BLaER1 treated with 17β-estradiol and CSF1 and Interleukin-3, amounts not matched to agents 10 nM and 100 nM (cell line): ENCODE data around the gene HNRNPL.

ENCODE experiments used
- H3K27ac ChIP-seq, 11 experiments: shearing (Covaris generic); formaldehyde crosslinking; 2 replicates each; pipeline ENCODE4 v1.8.1; 2022
- H3K27me3 ChIP-seq, 11 experiments: shearing (Covaris generic); formaldehyde crosslinking; 2 replicates each; pipeline ENCODE4 v1.8.1; 2022
- H3K36me3 ChIP-seq, 11 experiments: shearing (Covaris generic); formaldehyde crosslinking; 2 replicates each; pipeline ENCODE4 v1.8.1; 2022
- H3K4me1 ChIP-seq, 10 experiments: shearing (Covaris generic); formaldehyde crosslinking; 2 replicates each; pipeline ENCODE4 v1.8.1; 2022
- H3K4me2 ChIP-seq, 11 experiments: shearing (Covaris generic); formaldehyde crosslinking; 2 replicates each; pipeline ENCODE4 v1.8.1; 2022
- H3K4me3 ChIP-seq, 10 experiments: shearing (Covaris generic); formaldehyde crosslinking; 2 replicates each; pipeline ENCODE4 v1.8.1; 2022
- H3K9ac ChIP-seq, 11 experiments: shearing (Covaris generic); formaldehyde crosslinking; 2 replicates each; pipeline ENCODE4 v1.8.1; 2022
- H3K9me3 ChIP-seq, 11 experiments: shearing (Covaris generic); formaldehyde crosslinking; replicated peaks in 1 of 11; 2 replicates each; pipeline ENCODE4 v1.8.1; 2022
- H4K20me1 ChIP-seq, 11 experiments: shearing (Covaris generic); formaldehyde crosslinking; 2 replicates each; pipeline ENCODE4 v1.8.1; 2022
- Cebpa-rat ChIP-seq, 11 experiments: shearing (Covaris generic); IDR thresholded peaks; 2 replicates each; pipeline ENCODE4 v1.8.1; 2022

The HNRNPL gene

DNA sequence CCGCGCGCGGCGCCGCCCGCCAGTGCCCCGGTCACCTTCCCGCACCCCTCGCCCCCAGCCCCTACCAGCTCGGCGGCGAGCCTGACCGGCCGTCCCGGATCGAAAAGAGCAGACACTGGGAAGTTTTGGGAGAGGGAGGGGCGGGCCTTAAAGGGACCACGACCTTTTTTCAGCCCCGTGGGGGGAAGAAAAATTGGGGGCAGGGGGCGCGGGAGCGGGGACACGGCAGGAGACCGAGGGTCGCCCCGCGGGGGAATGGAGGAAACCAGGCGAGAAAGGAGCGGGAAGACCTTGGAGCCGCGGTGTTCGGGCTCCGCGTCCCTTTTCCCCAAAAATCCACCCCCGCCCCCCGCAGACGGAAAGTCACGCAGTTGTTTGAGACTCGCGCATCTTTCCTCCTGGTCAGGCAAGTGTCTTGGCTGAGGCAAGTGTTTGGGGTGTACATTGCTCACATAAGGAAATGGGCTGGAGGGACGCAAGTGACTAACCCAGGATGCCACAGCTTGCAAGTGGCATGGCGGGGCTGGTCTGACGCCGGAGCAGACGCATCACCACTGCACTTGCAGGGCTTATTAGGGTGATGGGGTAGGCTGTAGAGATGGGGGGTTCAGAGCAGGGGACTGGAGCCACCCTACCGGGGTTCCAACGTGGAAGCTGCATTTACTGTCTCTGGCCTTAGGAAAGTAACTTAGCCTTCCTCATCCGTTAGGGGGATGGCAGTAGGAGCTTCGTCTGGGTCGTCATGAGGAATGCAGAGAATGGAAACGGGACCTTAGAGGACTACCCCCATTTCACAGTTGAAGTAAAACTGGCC, 2.7 kb upstream of the HNRNPL start:
- Histone ChIP-seq H4K20me1 (peaks cover 17 to 18% (median 18%) of the 10 kb centered on the region in 11 experiments), H3K36me3 (peaks cover 14 to 17% (median 15%) of the 10 kb centered on the region in 11 experiments), H3K4me1 (peaks cover 45 to 55% (median 49%) of the 10 kb centered on the region in 10 experiments), H3K4me3 (peak overlapping the region; percentile 72 to 89 (median 80)), H3K4me2 (peak overlapping the region; percentile 76 to 99 (median 91)), H3K9me3 (peaks cover 0 to 10% (median 8%) of the 10 kb centered on the region in 11 experiments; a peak in 13 of 22 replicates), H3K27me3 (no peaks in the 10 kb centered on the region), H3K27ac (peak overlapping the region; percentile 86 to 99 (median 94)), H3K9ac (peak overlapping the region; percentile 89 to 99 (median 93))
- no peak for TF ChIP-seq Cebpa-rat (IDR thresholded peaks at IDR 0.05)

DNA sequence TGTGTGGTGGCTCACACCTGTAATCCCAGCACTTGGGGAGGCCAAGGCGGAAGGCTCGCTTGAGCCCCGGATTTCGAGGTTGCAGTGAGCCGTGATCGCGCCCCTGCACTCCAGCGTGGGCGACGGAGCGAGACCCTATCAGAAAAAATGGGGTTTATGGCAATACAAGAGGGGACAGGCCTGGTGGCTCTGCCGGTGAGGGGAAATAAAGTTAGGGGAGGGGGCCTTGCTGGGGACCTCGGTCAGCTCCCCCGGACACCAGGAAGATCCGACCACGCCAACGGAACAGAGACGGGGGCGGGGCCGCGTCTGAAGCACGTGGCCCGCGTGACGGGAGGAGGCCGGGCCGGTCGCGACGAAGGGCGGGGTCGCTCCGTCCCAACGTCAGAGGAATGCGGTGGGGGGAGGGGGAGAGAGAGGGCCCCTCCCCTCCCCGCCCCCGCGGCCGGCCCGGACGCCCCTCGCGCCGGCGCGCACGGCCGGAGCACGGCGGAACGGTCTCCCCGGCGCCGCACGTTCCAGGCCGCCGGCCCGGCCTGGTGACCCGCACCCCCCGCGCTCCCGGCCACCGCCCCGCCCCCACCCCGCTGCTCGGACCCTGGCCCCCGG, 1.9 kb upstream of the HNRNPL start:
- H3K27me3 ChIP-seq = no peaks in the 10 kb centered on the region
- peak overlapping the region; percentile 89 to 99 (median 93) for H3K9ac ChIP-seq
- peak overlapping the region; percentile 91 to 100 (median 99) for H3K4me2 ChIP-seq
- H3K4me3 ChIP-seq = peak overlapping the region; percentile 72 to 89 (median 80)
- H3K4me1 ChIP-seq = peaks cover 45 to 55% (median 49%) of the 10 kb centered on the region in 10 experiments
- peaks cover 21 to 24% (median 22%) of the 10 kb centered on the region in 11 experiments for H3K36me3 ChIP-seq
- peaks cover 24 to 25% (median 25%) of the 10 kb centered on the region in 11 experiments for H4K20me1 ChIP-seq
- peaks cover 0 to 10% (median 8%) of the 10 kb centered on the region in 11 experiments; a peak in 13 of 22 replicates for H3K9me3 ChIP-seq
- H3K27ac ChIP-seq = peak overlapping the region; percentile 86 to 99 (median 94)
- TF ChIP-seq Cebpa-rat (IDR thresholded peaks at IDR 0.05) = no peak

DNA sequence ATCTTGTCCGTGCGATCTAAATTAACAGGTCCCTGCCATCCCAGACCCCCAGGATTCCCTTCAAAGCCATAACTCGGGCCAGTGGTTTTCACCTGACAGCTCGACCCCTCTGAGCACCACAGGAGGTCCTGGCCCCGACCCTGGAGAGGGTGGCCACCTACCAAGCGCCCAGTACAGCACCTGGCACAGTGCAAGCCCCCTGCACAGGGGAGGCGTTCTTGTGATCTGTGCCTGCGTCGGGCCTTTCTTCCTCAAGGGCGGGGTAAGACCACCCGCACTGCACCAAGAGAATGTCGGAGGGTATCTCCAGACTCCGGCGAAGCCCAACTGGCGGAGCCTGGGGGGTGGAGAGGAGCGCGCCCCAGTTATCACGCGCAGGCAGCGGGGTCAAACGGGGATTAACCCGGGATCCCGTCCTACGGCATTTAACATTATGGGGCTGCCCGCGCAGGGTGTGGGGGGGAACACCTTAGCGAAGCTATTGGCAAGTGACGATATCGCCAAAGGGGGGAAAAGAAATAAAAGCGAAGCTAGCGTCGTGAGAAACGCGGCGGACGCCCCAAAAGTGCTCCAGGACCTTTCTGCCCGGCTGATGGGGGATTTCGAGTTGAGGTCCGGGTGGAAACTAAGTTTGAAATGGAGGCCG, 1.3 kb upstream of the HNRNPL start:
- TF ChIP-seq Cebpa-rat (IDR thresholded peaks at IDR 0.05) = no peak
- H3K27ac ChIP-seq = peak overlapping the region; percentile 86 to 99 (median 94)

DNA sequence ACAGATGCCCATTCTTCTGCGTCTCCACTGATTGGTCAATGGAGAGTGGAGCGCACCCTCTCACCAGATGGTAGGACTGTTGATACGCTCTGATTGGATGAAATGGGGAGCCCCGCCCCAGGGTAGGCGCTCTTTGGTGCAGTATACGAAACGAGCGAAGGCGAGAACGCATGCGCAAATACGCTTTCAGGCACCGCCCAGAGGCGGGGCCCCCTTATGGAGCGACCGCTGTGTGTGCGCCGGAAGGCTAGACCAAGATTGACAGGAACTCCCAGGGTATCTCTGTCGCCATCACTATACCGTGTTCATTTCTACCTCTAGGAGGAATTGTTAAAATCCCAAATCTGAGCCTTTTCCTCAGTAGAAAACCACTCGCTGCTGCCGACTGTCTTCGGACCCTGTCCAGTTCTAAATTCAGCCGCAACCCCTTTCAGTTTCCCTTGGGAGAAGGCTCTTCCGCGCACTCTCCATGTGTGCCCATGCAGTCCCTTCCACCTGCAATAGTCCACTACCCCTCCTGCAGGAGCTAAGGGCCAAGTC, 720 bp upstream of the HNRNPL start:
- TF ChIP-seq Cebpa-rat (IDR thresholded peaks at IDR 0.05) = no peak
- peak overlapping the region; percentile 72 to 89 (median 80) for H3K4me3 ChIP-seq
- peak overlapping the region; percentile 86 to 100 (median 94) for H3K27ac ChIP-seq
- peaks cover 36 to 37% (median 37%) of the 10 kb centered on the region in 11 experiments for H4K20me1 ChIP-seq
- H3K9me3 ChIP-seq = no peaks in the 10 kb centered on the region; a peak in 1 of 22 replicates
- H3K4me2 ChIP-seq = peak overlapping the region; percentile 91 to 100 (median 99)
- H3K9ac ChIP-seq = peak overlapping the region; percentile 89 to 99 (median 93)
- peaks cover 50 to 59% (median 54%) of the 10 kb centered on the region in 10 experiments for H3K4me1 ChIP-seq
- H3K27me3 ChIP-seq = no peaks in the 10 kb centered on the region
- H3K36me3 ChIP-seq = peaks cover 33 to 36% (median 34%) of the 10 kb centered on the region in 11 experiments

More for the DNA sequence above, 1.3 kb upstream of the HNRNPL start:
- H3K36me3 ChIP-seq = peaks cover 27 to 30% (median 28%) of the 10 kb centered on the region in 11 experiments
- peak overlapping the region; percentile 91 to 100 (median 99) for H3K4me2 ChIP-seq
- peaks cover 0 to 5% (median 3%) of the 10 kb centered on the region in 11 experiments; a peak in 13 of 22 replicates for H3K9me3 ChIP-seq
- peaks cover 45 to 54% (median 49%) of the 10 kb centered on the region in 10 experiments for H3K4me1 ChIP-seq
- H4K20me1 ChIP-seq = peaks cover 30 to 32% (median 31%) of the 10 kb centered on the region in 11 experiments
- peak overlapping the region; percentile 89 to 99 (median 93) for H3K9ac ChIP-seq
- no peaks in the 10 kb centered on the region for H3K27me3 ChIP-seq
- peak overlapping the region; percentile 72 to 89 (median 80) for H3K4me3 ChIP-seq

DNA sequence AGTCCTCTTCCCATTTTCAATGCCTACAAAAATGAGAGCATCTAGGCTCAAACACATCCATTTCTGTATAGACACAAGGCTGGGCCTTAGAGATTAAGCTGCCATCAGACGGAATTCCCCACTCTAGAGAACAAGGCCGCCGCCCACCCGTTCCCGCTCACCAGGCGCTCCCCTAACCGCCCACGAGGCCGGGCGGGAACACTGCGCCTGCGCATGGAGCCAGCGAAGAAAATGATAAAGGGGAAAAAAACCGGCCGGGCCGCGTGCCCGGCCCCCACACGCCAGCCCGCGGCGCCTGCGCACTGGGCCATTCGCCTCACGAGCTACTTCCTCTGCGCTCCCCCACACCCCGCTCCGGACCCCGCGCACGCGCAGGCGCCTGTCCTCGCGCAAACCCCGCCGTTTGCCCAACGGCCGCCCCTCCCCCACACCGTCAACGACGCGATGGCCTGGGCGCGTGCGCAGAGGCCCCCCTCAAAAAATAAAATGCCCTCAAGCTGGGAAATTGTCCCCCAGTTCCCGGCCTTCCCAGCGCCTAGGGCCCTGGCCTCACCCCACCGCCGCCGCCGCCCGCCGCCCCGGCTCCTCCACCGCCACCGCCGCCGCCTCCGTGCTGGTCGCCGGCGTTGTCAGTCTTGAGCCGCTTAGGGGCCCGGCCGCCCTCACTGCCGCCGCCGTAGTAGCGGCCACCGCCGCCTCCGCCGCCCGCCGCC, 483 bp downstream of the HNRNPL start:
- Histone ChIP-seq H3K4me2 (peak overlapping the region; percentile 93 to 100 (median 97)), H3K9me3 (no peaks in the 10 kb centered on the region), H3K36me3 (peaks cover 45 to 48% (median 46%) of the 10 kb centered on the region in 11 experiments), H3K27ac (peak overlapping the region; percentile 99 to 100 (median 100)), H3K4me1 (peaks cover 53 to 71% (median 66%) of the 10 kb centered on the region in 10 experiments), H3K4me3 (peak overlapping the region; percentile 78 to 96 (median 90)), H4K20me1 (peaks cover 48 to 49% (median 49%) of the 10 kb centered on the region in 11 experiments), H3K9ac (peak overlapping the region; percentile 98 to 100 (median 100)), H3K27me3 (no peaks in the 10 kb centered on the region)
- TF ChIP-seq Cebpa-rat (IDR thresholded peaks at IDR 0.05) = no peak

DNA sequence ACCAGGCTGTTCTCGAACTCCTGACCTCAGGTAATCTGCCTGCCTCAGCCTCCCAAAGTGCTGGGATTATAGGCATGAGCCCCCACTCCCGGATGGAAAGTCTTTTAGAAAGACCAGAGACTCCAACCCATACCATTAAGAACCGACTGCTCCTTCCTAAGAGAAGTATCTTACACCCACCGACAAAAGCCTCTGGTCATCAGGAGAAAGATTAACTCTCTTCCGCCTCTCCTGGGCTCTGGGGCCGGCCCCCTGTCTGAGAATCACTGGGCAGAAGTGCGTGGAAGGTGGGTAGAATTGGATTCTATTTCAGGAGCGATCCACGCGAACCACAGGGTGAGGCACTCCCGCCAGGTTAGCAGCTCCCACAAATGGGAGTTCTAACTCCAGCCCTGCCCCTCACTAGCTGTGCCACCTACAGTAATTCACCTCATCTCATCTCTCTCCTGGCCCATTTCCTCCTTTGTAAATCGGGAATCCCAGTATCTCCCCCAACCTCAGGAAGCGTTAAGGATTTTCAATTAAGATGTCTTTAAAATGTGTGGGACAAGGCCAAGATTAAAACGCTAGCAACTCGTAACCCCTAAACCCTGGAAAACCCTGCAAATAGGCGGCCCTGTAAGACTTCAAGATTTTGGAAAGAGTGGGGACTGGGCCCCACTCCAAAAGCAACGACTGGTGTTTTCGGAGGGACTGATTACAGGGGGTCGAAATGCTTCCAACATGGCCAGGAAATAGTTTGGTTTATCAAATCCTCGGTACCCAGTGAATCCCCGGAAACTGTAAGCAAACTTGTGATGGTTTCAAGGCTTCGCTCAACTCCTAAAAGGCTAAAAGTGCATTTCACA, 1.3 kb downstream of the HNRNPL start:
- no peaks in the 10 kb centered on the region for H3K27me3 ChIP-seq
- no peak for TF ChIP-seq Cebpa-rat (IDR thresholded peaks at IDR 0.05)
- H3K4me1 ChIP-seq = peaks cover 53 to 74% (median 73%) of the 10 kb centered on the region in 10 experiments
- H3K4me3 ChIP-seq = peak overlapping the region; percentile 78 to 96 (median 90)
- H3K36me3 ChIP-seq = peaks cover 53 to 56% (median 54%) of the 10 kb centered on the region in 11 experiments
- H3K4me2 ChIP-seq = peak overlapping the region; percentile 93 to 100 (median 97)
- H3K27ac ChIP-seq = peak overlapping the region; percentile 99 to 100 (median 100); a peak in 21 of 22 replicates
- peak overlapping the region; percentile 98 to 100 (median 100) for H3K9ac ChIP-seq
- peaks cover 56 to 57% (median 57%) of the 10 kb centered on the region in 11 experiments for H4K20me1 ChIP-seq
- no peaks in the 10 kb centered on the region for H3K9me3 ChIP-seq

DNA sequence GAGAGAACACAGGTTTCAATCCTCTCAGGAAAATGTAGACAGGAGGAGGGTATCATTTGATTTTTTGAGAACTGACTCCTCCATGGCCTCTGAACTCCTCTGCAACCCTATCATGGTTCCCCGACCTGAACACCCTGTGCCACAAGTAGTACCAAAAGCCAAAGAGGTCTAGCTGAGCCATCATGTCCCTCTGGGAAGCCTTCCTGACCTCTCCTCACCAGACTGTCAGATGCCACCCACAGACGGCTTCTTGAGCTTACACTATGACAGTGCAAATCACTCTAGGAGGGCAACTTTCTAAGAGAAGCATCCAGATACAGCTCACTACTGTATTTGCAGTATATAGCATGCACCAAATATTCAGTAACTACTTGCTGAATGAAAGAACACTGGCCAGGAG, 3.7 kb downstream of the HNRNPL start:
- TF ChIP-seq Cebpa-rat (IDR thresholded peaks at IDR 0.05) = no peak
- Histone ChIP-seq H3K27me3 (no peaks in the 10 kb centered on the region), H3K27ac (peak overlapping the region in 2 of 11 experiments; percentile 6 to 15; a peak in 1 of 22 replicates), H3K4me1 (peaks cover 55 to 81% (median 76%) of the 10 kb centered on the region in 10 experiments), H3K4me3 (no peak overlapping the region; a peak in 1 of 20 replicates), H3K36me3 (peaks cover 77 to 80% (median 78%) of the 10 kb centered on the region in 11 experiments), H3K4me2 (peak overlapping the region; percentile 9 to 100 (median 95); a peak in 17 of 22 replicates), H3K9me3 (no peaks in the 10 kb centered on the region), H4K20me1 (peaks cover 80 to 82% (median 81%) of the 10 kb centered on the region in 11 experiments), H3K9ac (peak overlapping the region; percentile 37 to 100 (median 100); a peak in 17 of 22 replicates)
